Posterior cingulate gyrus (tissue), 11 donors: ENCODE results near the gene DDX42.
"Not testable (repeated sequence)": the region's sequence is repeated elsewhere in the genome, so short reads cannot be mapped to it uniquely, and the experiment has no call there.

Experiments
- DNase-seq, 10 donors: peaks; one replicate each; pipeline versions ENCODE4 v3.0.0 to v3.0.0-alpha.2; 2020 to 2021; ENCODE audit warnings: mixed read lengths in 3 of 10
- intact Hi-C: fragments of 100-400 bp; cut with DNase I; formaldehyde crosslinking; loops from one replicate; pipeline ENCODE4 v1.15.1; 2023

The DDX42 gene

GRCh38 chr17:63775420-63775819 lies 1.4 kb downstream of the DDX42 start:
- DNase-seq = no peak
- intact Hi-C loops = loop anchor here (10.0 kb wide), 1 partner anchor 151 kb away; the partner anchor contains the start of gene MAP3K3

GRCh38 chr17:63780507-63780906 lies 6.5 kb downstream of the DDX42 start:
- no peak for DNase-seq
- intact Hi-C loops = no loop called here

GRCh38 chr17:63780928-63781327 lies 7.0 kb downstream of the DDX42 start:
- no peak for DNase-seq
- intact Hi-C loops = no loop called here

GRCh38 chr17:63783522-63783921 lies 9.6 kb downstream of the DDX42 start:
- intact Hi-C loops = no loop called here
- no peak for DNase-seq

- intact Hi-C loops = no loop called here
- DNase-seq = no peak
Observed at GRCh38 chr17:63785556-63785955, 11.6 kb downstream of the DDX42 start.

- intact Hi-C loops = no loop called here
- no peak for DNase-seq
Observed at GRCh38 chr17:63786117-63786516, 12.1 kb downstream of the DDX42 start.

- intact Hi-C loops = no loop called here
- no peak for DNase-seq
Observed at GRCh38 chr17:63786971-63787711, 13.2 kb downstream of the DDX42 start.

GRCh38 chr17:63790057-63790456 lies 16.1 kb downstream of the DDX42 start:
- DNase-seq = no peak
- intact Hi-C loops = no loop called here

- intact Hi-C loops = no loop called here
- no peak for DNase-seq
Observed at GRCh38 chr17:63792055-63792729, 18.2 kb downstream of the DDX42 start.

- intact Hi-C loops = not testable (repeated sequence)
Observed at GRCh38 chr17:63796375-63796774, 22.4 kb downstream of the DDX42 start.

GRCh38 chr17:63798572-63799106 lies 24.7 kb downstream of the DDX42 start:
- intact Hi-C loops = no loop called here
- DNase-seq = peak in 1 of 10 donors; percentile 63

More at GRCh38 chr17:63796375-63796774, 22.4 kb downstream of the DDX42 start:
- peak in 2 of 10 donors; percentile 73 to 82 for DNase-seq

- no peak for DNase-seq
- intact Hi-C loops = no loop called here
Observed at GRCh38 chr17:63800783-63801182, 26.8 kb downstream of the DDX42 start.

- intact Hi-C loops = no loop called here
- no peak for DNase-seq
Observed at GRCh38 chr17:63804328-63804727, 30.4 kb downstream of the DDX42 start.

- intact Hi-C loops = no loop called here
- no peak for DNase-seq
Observed at GRCh38 chr17:63805591-63805990, 31.6 kb downstream of the DDX42 start.

- intact Hi-C loops = no loop called here
Observed at GRCh38 chr17:63809970-63810369, 36.0 kb downstream of the DDX42 start.

GRCh38 chr17:63816123-63816522 lies 42.2 kb downstream of the DDX42 start:
- no peak for DNase-seq

More at GRCh38 chr17:63809970-63810369, 36.0 kb downstream of the DDX42 start:
- DNase-seq = no peak

GRCh38 chr17:63816669-63817068 lies 42.7 kb downstream of the DDX42 start:
- DNase-seq = no peak
- intact Hi-C loops = no loop called here

More at GRCh38 chr17:63816123-63816522, 42.2 kb downstream of the DDX42 start:
- intact Hi-C loops = no loop called here

GRCh38 chr17:63817736-63818385 lies 43.9 kb downstream of the DDX42 start:
- intact Hi-C loops = no loop called here
- peak in 1 of 10 donors; percentile 51 for DNase-seq

GRCh38 chr17:63819131-63819530 lies 45.2 kb downstream of the DDX42 start:
- DNase-seq = no peak
- intact Hi-C loops = no loop called here

- intact Hi-C loops = no loop called here
- no peak for DNase-seq
Observed at GRCh38 chr17:63819585-63820537, 45.9 kb downstream of the DDX42 start.
